HEK293 (cell line): ENCODE results near the gene MAP3K5.
"Not testable (repeated sequence)": the region's sequence is repeated elsewhere in the genome, so short reads cannot be mapped to it uniquely, and the experiment has no call there.

Experiments used
- CTCF ChIA-PET: fragments of 350-600 bp; formaldehyde crosslinking; extraction: SDS; loops from one replicate; lab custom pipeline; 2021; ENCODE audit warnings: antibody characterized with exemption; lab: Yijun Ruan, JAX
- POLR2A ChIA-PET: fragments of 300-600 bp; formaldehyde crosslinking; extraction: SDS; loops from one replicate; lab custom pipeline; 2020; ENCODE audit warnings: antibody characterized with exemption, inconsistent platforms; lab: Yijun Ruan, JAX
- H3K27ac ChIP-seq: fragments of 200-500 bp; sonication (Bioruptor generic); 2 replicates; pipeline ENCODE4 v1.5.1; 2014; ENCODE audit warnings: low read depth, low read length, control low read depth, inconsistent platforms; ENCODE audit errors: extremely low read depth
- H3K36me3 ChIP-seq, 2 experiments: fragments of 200-500 bp in 1 of 2; sonication (Bioruptor generic) in 1 of 2; 1 replicate in 1 of 2; 2 replicates in 1 of 2; pipeline ENCODE4 v1.5.1; 2014 to 2017; ENCODE audit warnings: inconsistent platforms in 2 of 2, low read length in 2 of 2; ENCODE audit not compliant: control insufficient read depth in 2 of 2, insufficient read depth in 1 of 2
- H3K4me1 ChIP-seq: fragments of 200-500 bp; sonication (Bioruptor generic); 2 replicates; pipeline ENCODE4 v1.5.1; 2014; ENCODE audit warnings: mild to moderate bottlenecking, low read length, inconsistent platforms; ENCODE audit not compliant: control insufficient read depth, insufficient read depth
- H3K4me3 ChIP-seq: 2 replicates; pipeline ENCODE4 v1.5.1; 2011; ENCODE audit warnings: low read depth, mild to moderate bottlenecking, control low read depth, low read length, moderate library complexity
- H3K9me3 ChIP-seq: fragments of 200-500 bp; sonication (Bioruptor generic); 2 replicates; pipeline ENCODE4 v1.5.1; 2014; ENCODE audit warnings: low read depth, low read length, inconsistent platforms; ENCODE audit not compliant: control insufficient read depth, insufficient read depth
- EGR2 ChIP-seq: fragments of 450-650 bp; formaldehyde crosslinking; IDR thresholded peaks from 2 replicates; pipeline ENCODE4 v1.5.1; 2016; ENCODE audit warnings: low read depth, missing biosample characterization, missing genetic modification characterization
- PRDM1 ChIP-seq: fragments of 450-650 bp; formaldehyde crosslinking; IDR thresholded peaks from 2 replicates; pipeline ENCODE4; 2016; ENCODE audit warnings: missing biosample characterization, missing genetic modification characterization
- SALL2 ChIP-seq: fragments of 450-650 bp; formaldehyde crosslinking; IDR thresholded peaks from 2 replicates; pipeline ENCODE4 v1.5.0; 2017; ENCODE audit warnings: missing biosample characterization, mild to moderate bottlenecking, missing genetic modification characterization, borderline replicate concordance
- SCRT2 ChIP-seq: fragments of 450-650 bp; formaldehyde crosslinking; IDR thresholded peaks from 2 replicates; pipeline ENCODE4 v1.5.1; 2016; ENCODE audit warnings: missing biosample characterization, missing genetic modification characterization
- ZNF146 ChIP-seq: fragments of 450-650 bp; formaldehyde crosslinking; IDR thresholded peaks from 2 replicates; pipeline ENCODE4 v1.5.1; 2016; ENCODE audit warnings: missing biosample characterization, missing genetic modification characterization
- ZNF184 ChIP-seq: fragments of 450-650 bp; IDR thresholded peaks from 2 replicates; pipeline ENCODE4 v1.5.1; 2018; ENCODE audit warnings: missing biosample characterization, mild to moderate bottlenecking, missing genetic modification characterization
- ZNF341 ChIP-seq: fragments of 450-650 bp; formaldehyde crosslinking; IDR thresholded peaks from 2 replicates; pipeline ENCODE4; 2016; ENCODE audit warnings: low read depth, missing biosample characterization, missing genetic modification characterization
- ZNF548 ChIP-seq: fragments of 450-650 bp; formaldehyde crosslinking; IDR thresholded peaks from 2 replicates; pipeline ENCODE4 v1.5.1; 2016; ENCODE audit warnings: missing biosample characterization, missing genetic modification characterization
- ZNF785 ChIP-seq: fragments of 450-650 bp; formaldehyde crosslinking; IDR thresholded peaks from 2 replicates; pipeline ENCODE4 v1.5.1; 2016; ENCODE audit warnings: missing biosample characterization, missing genetic modification characterization
- TF ChIP-seq, protein P1 (sequence below): fragments of 450-650 bp; formaldehyde crosslinking; IDR thresholded peaks from 2 replicates; pipeline ENCODE4 v1.5.1; 2016; ENCODE audit warnings: missing biosample characterization, missing genetic modification characterization
- TF ChIP-seq, protein P2 (sequence below): fragments of 450-650 bp; formaldehyde crosslinking; IDR thresholded peaks from 2 replicates; pipeline ENCODE4 v1.5.1; 2017; ENCODE audit warnings: missing biosample characterization, missing genetic modification characterization

MAP3K5 gene

DNA sequence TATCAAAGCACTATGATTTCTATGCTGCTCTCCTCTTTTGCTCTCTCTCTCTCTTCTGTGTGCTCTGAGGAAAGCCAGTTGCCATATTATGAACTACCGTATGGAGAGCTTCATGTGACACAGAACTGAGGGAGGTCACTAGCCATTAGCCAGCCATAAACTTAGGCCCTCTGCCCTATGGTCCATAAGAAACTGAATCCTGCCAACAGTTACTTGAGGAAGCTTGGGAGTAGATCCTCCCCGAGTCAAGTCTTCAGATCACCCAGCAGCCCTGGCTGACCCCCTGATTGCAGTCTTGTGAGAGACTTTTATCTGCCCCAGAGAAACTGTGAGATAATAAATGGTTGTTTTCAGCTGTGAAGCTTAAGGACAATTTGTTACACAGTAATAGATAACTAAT, 24.4 kb upstream of the MAP3K5 start:
- CTCF ChIA-PET: interaction anchor here (0.6 to 1.8 kb wide), 5 partner anchors 14 to 840 kb away, joined by 3 to 5 read pairs (median 3); partner anchors contain the start of gene MAP3K5
- POLR2A ChIA-PET: no interaction called here

DNA sequence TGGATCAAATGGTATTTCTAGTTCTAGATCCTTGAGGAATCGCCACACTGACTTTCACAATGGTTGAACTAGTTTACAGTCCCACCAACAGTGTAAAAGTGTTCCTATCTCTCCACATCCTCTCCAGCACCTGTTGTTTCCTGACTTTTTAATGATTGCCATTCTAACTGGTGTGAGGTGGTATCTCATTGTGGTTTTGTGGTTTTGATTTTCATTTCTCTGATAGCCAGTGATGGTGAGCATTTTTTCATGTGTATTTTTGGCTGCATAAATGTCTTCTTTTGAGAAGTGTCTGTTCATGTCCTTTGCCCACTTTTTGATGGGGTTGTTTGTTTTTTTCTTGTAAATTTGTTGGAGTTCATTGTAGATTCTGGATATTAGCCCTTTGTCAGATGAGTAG, 23.3 kb upstream of the MAP3K5 start:
- CTCF ChIA-PET: interaction anchor here (1.0 kb wide), 1 partner anchor 23 kb away, joined by 3 read pairs; the partner anchor contains the start of gene MAP3K5
- TF ChIP-seq ZNF184 (tag by site-specific recombination) (0 out of 2 replicates have a peak, but pooled peaks have one; percentile 24), SCRT2 (tag by site-specific recombination) (peak; percentile 53; the same call in 1 of the 2 replicates)
- POLR2A ChIA-PET: not testable (repeated sequence)

More for the DNA sequence above, 24.4 kb upstream of the MAP3K5 start:
- TF ChIP-seq SALL2 (tag by site-specific recombination) (no peak), ZNF785 (tag by site-specific recombination) (no peak), ZNF146 (no peak), PRDM1 (no peak), EGR2 (tag by site-specific recombination) (no peak)
- TF ChIP-seq, protein P1, sequence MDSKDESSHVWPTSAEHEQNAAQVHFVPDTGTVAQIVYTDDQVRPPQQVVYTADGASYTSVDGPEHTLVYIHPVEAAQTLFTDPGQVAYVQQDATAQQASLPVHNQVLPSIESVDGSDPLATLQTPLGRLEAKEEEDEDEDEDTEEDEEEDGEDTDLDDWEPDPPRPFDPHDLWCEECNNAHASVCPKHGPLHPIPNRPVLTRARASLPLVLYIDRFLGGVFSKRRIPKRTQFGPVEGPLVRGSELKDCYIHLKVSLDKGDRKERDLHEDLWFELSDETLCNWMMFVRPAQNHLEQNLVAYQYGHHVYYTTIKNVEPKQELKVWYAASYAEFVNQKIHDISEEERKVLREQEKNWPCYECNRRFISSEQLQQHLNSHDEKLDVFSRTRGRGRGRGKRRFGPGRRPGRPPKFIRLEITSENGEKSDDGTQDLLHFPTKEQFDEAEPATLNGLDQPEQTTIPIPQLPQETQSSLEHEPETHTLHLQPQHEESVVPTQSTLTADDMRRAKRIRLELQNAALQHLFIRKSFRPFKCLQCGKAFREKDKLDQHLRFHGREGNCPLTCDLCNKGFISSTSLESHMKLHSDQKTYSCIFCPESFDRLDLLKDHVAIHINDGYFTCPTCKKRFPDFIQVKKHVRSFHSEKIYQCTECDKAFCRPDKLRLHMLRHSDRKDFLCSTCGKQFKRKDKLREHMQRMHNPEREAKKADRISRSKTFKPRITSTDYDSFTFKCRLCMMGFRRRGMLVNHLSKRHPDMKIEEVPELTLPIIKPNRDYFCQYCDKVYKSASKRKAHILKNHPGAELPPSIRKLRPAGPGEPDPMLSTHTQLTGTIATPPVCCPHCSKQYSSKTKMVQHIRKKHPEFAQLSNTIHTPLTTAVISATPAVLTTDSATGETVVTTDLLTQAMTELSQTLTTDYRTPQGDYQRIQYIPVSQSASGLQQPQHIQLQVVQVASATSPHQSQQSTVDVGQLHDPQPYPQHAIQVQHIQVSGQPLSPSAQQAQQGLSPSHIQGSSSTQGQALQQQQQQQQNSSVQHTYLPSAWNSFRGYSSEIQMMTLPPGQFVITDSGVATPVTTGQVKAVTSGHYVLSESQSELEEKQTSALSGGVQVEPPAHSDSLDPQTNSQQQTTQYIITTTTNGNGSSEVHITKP (tag by site-specific recombination): no peak
- TF ChIP-seq, protein P2, sequence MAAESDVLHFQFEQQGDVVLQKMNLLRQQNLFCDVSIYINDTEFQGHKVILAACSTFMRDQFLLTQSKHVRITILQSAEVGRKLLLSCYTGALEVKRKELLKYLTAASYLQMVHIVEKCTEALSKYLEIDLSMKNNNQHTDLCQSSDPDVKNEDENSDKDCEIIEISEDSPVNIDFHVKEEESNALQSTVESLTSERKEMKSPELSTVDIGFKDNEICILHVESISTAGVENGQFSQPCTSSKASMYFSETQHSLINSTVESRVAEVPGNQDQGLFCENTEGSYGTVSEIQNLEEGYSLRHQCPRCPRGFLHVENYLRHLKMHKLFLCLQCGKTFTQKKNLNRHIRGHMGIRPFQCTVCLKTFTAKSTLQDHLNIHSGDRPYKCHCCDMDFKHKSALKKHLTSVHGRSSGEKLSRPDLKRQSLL (tag by site-specific recombination): no peak
- no peaks in the 10 kb centered on the region for H3K36me3 ChIP-seq
- no peak overlapping the region for H3K4me3 ChIP-seq
- no peak overlapping the region for H3K27ac ChIP-seq
- no peaks in the 10 kb centered on the region for H3K4me1 ChIP-seq
- no peaks in the 10 kb centered on the region for H3K9me3 ChIP-seq

DNA sequence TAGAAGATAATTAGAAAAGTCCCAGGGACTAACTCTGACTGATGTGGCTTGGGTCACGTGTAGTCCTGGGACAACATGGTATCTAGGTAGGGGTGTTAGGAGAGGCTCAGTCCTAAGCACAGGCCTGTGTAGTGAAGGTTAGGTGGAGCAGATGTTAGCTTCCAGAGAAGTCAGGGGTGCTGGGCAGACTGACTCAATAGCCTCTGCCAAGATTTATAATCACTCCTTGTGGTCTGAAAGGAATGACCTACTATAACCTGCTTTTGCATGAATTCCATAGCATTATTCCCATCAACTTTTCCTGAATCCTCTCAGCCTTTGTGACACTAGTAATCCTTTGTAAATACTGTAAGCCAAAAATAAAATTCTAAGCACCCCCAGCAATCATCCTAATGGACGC, 19.9 kb upstream of the MAP3K5 start:
- POLR2A ChIA-PET: no interaction called here
- Histone ChIP-seq H3K9me3 (no peaks in the 10 kb centered on the region), H3K4me1 (no peaks in the 10 kb centered on the region), H3K4me3 (no peak overlapping the region), H3K36me3 (no peaks in the 10 kb centered on the region), H3K27ac (no peak overlapping the region)
- TF ChIP-seq ZNF341 (0 out of 2 replicates have a peak, but pooled peaks have one; percentile 11), ZNF548 (tag by site-specific recombination) (no peak)
- TF ChIP-seq, protein P1 (tag by site-specific recombination): peak; percentile 35; the same call in 1 of the 2 replicates
- CTCF ChIA-PET: interaction anchor here (0.6 to 1.6 kb wide), 2 partner anchors 20 to 169 kb away, joined by 3 to 7 read pairs; partner anchors contain the start of gene MAP3K5

More for the DNA sequence above, 23.3 kb upstream of the MAP3K5 start:
- not testable (repeated sequence) for H3K4me1 ChIP-seq, H3K9me3 ChIP-seq, H3K4me3 ChIP-seq, H3K27ac ChIP-seq, H3K36me3 ChIP-seq
